OCI-LY3 (cell line): Measurements from ENCODE around the gene SDC1.

Experiments used
- CTCF ChIP-seq: fragments of 200-600, 300-600 bp; sonication (generic); IDR thresholded peaks from 2 replicates; pipeline ENCODE4 v1.5.1; 2014; ENCODE audit warnings: antibody characterized with exemption, low read length, low read depth
- EZH2phosphoT487 ChIP-seq: fragments of 200-600 bp; shearing (Covaris generic); IDR thresholded peaks from 2 replicates; pipeline ENCODE4 v1.6.1; 2018; ENCODE audit warnings: antibody characterized with exemption, mixed run types, low read depth

GRCh38 chr2:20224164-20224715 is 690 bp downstream of the SDC1 start:
- TF ChIP-seq CTCF, result no peak
- TF ChIP-seq EZH2phosphoT487, result no peak
